ENCODE results near the gene ASPHD1. TPM values are rescaled to one million over a fixed set of nuclear protein-coding genes. Genes with fewer than 3 reads are reported as not detected.

Gene ASPHD1
- polyA plus RNA-seq, 1 of the 3 experiments (the other 2 are of a cell fraction) = 35.1 TPM

DNA sequence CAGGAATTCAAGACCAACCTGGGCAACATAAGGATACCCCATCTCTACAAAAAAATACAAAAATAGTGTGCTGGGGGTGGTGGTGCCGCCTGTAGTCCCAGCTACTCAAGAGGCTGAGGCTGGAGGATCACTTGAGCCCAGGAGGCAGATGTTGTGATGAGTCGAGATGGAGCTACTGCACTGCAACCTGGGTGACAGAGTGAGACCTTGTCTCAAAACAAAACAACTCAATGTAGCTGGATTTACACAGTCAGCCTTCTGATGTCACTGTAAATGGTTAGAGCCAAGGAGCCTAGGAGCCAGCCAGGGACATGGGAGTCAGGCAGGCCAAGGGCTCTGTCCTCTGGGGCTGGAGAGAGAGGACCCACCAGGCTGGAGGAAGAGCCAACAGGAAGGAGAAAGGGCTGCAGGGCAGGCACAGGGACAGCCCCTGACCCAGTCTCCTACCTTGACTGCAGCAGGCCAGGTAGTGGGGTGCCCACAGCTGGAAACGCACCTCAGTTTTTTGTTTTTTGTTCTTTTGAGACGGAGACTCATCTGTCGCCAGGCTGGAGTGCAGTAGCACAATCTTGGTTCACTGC, 45.7 kb upstream of the ASPHD1 start:
- Histone ChIP-seq H3K36me3 (replicated peaks in 1 of 2; ENCODE audit: control insufficient read depth in 1 of 2, insufficient read depth in 2 of 2, low read length in 1 of 2) (peaks cover 0 to 7% of the 10 kb centered on the region in 2 experiments), H4K20me1 (ENCODE audit: insufficient read depth) (no peaks in the 10 kb centered on the region), H2AFZ (ENCODE audit: low read depth) (no peak overlapping the region), H3K27me3 (ENCODE audit: insufficient read depth) (no peaks in the 10 kb centered on the region), H3F3A (replicated peaks; ENCODE audit: insufficient read depth) (peaks cover 27% of the 10 kb centered on the region), H3K79me2 (ENCODE audit: insufficient read depth) (no peaks in the 10 kb centered on the region), H3K9me3 (no peaks in the 10 kb centered on the region), H3K4me2 (no peak overlapping the region), H3K9me2 (no peaks in the 10 kb centered on the region), H3K27ac (ENCODE audit: low read depth in 2 of 2, low read length in 1 of 2) (no peak overlapping the region), H3K4me3 (ENCODE audit: low read depth in 2 of 2, low read length in 1 of 2) (no peak overlapping the region), H3K9ac (no peak overlapping the region), H3K4me1 (ENCODE audit: control insufficient read depth in 1 of 2, insufficient read depth in 2 of 2, low read depth in 1 of 2, low read length in 1 of 2) (peaks cover 0 to 13% of the 10 kb centered on the region in 2 experiments; a peak in 1 of 4 replicates)
- POLR2A ChIA-PET = interaction anchor here (0.6 to 1.1 kb wide), 3 partner anchors 46 to 167 kb away, joined by 3 to 4 read pairs (median 3); partner anchors contain the start of gene ASPHD1
- TF ChIP-seq FOSL2 (IDR thresholded peaks at IDR 0.05; ENCODE audit: borderline replicate concordance, low read depth) (no peak), NFIC (IDR thresholded peaks at IDR 0.05; ENCODE audit: borderline replicate concordance) (no peak), CHD2 (IDR thresholded peaks at IDR 0.05; ENCODE audit: low read length, partially characterized antibody) (no peak), SMC3 (IDR thresholded peaks at IDR 0.05; ENCODE audit: low read depth, low read length) (no peak)
- TF ChIP-seq, protein P1, sequence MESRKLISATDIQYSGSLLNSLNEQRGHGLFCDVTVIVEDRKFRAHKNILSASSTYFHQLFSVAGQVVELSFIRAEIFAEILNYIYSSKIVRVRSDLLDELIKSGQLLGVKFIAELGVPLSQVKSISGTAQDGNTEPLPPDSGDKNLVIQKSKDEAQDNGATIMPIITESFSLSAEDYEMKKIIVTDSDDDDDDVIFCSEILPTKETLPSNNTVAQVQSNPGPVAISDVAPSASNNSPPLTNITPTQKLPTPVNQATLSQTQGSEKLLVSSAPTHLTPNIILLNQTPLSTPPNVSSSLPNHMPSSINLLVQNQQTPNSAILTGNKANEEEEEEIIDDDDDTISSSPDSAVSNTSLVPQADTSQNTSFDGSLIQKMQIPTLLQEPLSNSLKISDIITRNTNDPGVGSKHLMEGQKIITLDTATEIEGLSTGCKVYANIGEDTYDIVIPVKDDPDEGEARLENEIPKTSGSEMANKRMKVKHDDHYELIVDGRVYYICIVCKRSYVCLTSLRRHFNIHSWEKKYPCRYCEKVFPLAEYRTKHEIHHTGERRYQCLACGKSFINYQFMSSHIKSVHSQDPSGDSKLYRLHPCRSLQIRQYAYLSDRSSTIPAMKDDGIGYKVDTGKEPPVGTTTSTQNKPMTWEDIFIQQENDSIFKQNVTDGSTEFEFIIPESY (IDR thresholded peaks at IDR 0.05; ENCODE audit: borderline replicate concordance, low read depth) = no peak
- 91% methylated on average over 5 of the region's 5 CpGs for WGBS (ENCODE audit: low lambda C conversion rate)
- DNase-seq = no peak
- CTCF ChIA-PET = interaction anchor here (0.9 to 2.7 kb wide), 4 partner anchors 9 to 55 kb away, joined by 3 to 10 read pairs (median 5); partner anchors contain the start of genes MAZ and MVP

DNA sequence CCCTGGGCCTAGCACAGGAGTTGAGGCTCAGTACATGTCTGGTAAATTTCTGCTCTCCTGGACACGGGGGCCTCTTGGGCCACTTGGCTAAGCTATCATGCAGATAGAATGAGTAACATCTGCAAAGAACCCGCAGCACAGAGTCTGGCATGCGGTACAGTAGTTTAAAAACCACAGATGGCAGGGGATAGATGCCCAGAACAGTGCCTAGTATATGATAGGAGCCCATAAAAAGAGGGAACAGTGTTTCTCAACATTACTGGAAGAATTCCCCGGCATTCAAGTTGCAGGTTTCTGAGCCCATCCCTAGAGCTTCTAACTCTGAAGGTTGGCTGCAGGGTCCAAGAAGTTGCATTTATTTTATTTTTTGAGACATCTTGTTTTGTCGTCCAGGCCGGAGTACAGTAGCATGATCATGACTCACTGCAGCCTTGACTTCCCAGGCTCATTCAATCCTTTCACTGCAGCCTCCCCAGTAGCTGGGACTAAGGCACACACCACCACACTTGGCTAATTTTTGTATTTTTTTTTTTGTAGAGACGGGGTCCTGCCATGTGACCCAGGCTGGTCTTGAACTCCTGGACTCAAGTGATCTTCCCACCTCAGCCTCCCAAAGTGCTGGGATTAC, 43.0 kb upstream of the ASPHD1 start:
- no peak overlapping the region for H3K4me2 ChIP-seq
- POLR2A ChIA-PET = no interaction called here

More for the DNA sequence above, 43.0 kb upstream of the ASPHD1 start:
- peaks cover 18% of the 10 kb centered on the region for H3F3A ChIP-seq (replicated peaks; ENCODE audit: insufficient read depth)
- peaks cover 0 to 26% of the 10 kb centered on the region in 2 experiments; a peak in 1 of 4 replicates for H3K4me1 ChIP-seq (ENCODE audit: control insufficient read depth in 1 of 2, insufficient read depth in 2 of 2, low read depth in 1 of 2, low read length in 1 of 2)
- peaks cover 14% of the 10 kb centered on the region for H3K79me2 ChIP-seq (ENCODE audit: insufficient read depth)
- H3K9me2 ChIP-seq = no peaks in the 10 kb centered on the region
- no peak for DNase-seq
- no peak overlapping the region for H3K4me3 ChIP-seq (ENCODE audit: low read depth in 2 of 2, low read length in 1 of 2)
- H2AFZ ChIP-seq (ENCODE audit: low read depth) = no peak overlapping the region
- no peak for TF ChIP-seq SIN3A (IDR thresholded peaks at IDR 0.05; ENCODE audit: borderline replicate concordance, low read depth, low read length)
- peak; percentile 44; the same call in 1 of the 2 replicates for TF ChIP-seq TCF12 (IDR thresholded peaks at IDR 0.05)
- H3K36me3 ChIP-seq (replicated peaks in 1 of 2; ENCODE audit: control insufficient read depth in 1 of 2, insufficient read depth in 2 of 2, low read length in 1 of 2) = peaks cover 5 to 14% of the 10 kb centered on the region in 2 experiments
- no peaks in the 10 kb centered on the region for H3K27me3 ChIP-seq (ENCODE audit: insufficient read depth)
- no peak overlapping the region for H3K9ac ChIP-seq
- 79% methylated on average over 7 of the region's 7 CpGs for WGBS (ENCODE audit: low lambda C conversion rate)
- H3K27ac ChIP-seq (ENCODE audit: low read depth in 2 of 2, low read length in 1 of 2) = no peak overlapping the region; a peak in 1 of 4 replicates
- H3K9me3 ChIP-seq = no peaks in the 10 kb centered on the region
- H4K20me1 ChIP-seq (ENCODE audit: insufficient read depth) = no peaks in the 10 kb centered on the region
- CTCF ChIA-PET = interaction anchor here (1.2 to 1.4 kb wide), 3 partner anchors 9 to 27 kb away, joined by 3 to 8 read pairs (median 5); no protein-coding TSS in a partner anchor

All from SK-N-SH (cell line).